Measurements from ENCODE around the gene CDH18.
A peak's percentile ranks its signal among the peaks of the same experiment; 100 is the strongest.

The CDH18 gene

DNA sequence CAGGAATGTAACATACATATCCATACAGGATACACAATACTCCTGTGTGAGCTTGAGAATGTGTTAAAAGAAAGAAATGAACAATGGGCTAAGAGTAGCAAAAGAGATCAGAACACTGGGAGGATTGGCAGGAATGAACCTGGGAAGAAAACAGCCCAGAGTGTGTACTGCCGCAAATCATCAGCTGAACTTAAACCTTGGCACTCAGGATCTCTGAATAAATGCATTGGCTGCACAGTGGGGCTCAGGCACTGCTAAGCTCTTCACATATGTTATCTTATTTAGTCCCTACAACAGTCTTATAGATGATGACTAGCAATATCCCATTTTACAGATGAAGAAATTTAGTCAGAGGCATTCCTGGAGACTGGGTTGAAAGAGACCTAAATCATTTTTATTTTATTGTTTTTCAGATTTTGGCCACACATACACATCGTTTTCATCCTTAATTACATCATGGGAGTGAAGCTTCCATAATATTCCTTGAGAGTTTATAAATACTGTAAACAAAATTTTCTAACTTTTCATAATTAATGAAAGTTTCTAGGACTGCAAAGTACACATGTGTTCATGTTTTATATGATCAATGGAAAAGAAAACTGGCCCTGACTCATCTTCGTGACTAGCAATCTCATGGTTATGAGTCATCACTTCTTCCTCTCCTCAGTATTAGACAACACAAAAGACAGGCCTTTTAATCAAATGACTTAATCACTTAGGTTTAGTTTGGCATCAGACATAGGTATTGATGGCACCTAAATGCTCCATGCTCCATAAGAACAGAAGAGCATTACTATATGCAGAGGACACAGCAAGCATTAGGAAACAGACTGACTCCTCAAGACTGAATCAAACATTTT, 59.2 kb downstream of the CDH18 start:
- DNase-seq = no peak

DNA sequence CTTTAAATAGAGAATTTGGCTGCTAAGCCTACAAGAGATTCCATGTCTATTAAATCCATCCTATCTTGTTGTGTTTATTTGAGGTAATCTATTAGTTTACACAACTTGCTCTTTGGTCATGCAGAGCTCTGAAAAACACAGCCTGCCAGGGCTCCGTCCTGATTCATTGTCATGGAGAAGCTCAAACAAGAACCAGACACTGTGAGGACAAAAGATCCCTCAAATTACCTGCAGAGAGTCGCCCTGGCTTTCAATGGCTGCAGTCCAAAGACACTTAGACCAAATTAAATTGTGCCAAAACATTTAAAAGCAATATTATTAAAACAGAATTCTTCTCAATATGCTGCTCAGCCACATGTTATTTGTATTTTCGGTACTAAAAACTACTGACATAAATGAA, 60.1 kb downstream of the CDH18 start:
- no peak for DNase-seq

DNA sequence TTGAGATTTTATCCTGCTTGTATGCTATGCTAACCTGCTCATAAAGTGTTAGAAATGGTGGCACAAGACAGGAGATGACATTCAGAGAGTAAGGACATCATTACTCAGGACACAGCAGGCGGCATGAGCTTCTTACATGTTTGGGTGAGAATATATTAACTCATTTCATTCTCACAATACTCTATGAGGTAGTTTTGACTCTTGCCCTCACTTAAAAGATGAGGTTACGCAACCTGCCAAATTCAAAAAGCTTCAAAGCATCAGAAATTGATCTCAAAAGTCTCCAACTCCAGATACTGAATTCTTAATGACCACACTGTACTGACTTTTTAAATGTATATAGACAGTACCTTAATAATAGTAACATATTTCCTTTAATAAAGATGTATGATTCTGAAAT, 60.8 kb downstream of the CDH18 start:
- no peak for DNase-seq

DNA sequence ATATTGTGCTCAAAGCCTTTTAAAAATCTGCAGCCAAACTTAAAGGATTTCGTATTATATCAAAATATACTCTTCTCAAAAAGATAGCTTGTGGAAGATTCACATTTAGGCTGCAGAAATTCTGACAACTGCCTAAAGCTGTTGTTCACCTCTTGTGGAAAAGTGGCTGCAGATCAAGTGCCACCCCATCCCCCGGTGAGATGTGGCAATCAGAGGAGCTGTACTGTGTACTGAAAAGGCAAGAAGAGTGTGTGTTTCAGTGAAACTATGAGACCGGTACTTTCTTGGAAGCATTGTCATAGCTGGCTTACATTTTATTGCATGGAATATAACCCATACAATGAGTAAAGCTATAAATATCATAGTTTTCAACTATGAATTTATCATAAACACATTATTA, 64.3 kb downstream of the CDH18 start:
- DNase-seq = no peak

DNA sequence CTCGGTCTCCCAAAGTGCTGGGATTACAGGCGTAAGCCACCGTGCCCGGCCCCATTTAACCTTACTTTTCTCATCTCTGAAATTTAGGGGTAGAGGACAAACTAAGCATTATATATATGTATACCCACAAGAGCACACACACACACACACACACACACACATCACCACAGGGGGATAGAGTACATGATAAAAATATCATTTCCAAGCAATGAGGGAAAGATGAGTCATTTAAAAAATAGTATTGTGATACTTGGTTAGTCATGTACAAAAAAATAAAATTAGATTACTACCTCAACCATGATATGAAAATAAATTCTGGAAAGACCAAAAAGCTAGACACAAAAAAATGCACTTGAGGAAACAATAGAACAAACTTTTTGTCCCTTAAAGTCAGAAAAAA, 67.2 kb downstream of the CDH18 start:
- DNase-seq = no peak

DNA sequence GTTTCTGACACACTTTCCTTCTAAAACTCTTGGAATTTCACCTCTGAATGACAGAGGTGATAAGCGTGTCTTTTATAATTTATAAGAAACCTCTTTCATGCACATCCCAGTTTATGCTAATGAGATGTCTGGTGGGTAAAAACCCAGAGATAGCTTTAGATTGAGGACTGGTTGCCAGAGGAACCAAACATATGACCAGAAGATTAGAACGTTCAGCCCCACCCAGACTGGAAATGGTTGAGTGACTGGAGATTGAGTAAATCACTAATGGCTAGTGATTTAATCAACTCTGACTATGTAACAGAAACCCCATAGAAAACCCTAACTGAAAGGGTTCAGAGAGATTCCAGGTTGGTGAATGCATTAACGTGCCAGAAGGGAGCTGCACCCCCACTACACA, 69.2 kb downstream of the CDH18 start:
- no peak for DNase-seq

DNA sequence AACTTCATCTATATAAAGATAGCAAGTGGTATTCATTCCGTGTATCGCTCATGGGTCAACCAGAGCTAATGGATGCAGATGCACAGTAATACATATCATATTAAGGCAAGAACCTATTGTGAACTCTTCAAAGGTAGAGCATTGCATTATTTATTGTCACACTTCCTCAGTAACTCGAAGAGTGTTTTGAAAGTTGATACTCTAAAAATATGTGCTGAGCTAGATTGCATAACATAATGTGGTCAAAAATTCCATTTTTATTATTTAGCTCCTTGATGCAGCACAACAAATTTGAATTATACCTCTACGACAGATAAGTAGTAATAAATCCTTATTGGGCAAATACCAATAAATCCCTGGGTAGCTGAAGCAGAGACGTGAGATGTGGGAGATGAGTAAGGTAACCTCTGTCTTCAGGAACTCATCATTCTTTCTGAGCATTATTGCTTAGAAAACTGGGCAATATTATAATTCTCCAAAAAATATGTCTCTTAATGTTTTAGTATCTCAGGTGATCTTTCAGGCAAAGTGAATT, 70.3 kb downstream of the CDH18 start:
- DNase-seq = no peak

DNA sequence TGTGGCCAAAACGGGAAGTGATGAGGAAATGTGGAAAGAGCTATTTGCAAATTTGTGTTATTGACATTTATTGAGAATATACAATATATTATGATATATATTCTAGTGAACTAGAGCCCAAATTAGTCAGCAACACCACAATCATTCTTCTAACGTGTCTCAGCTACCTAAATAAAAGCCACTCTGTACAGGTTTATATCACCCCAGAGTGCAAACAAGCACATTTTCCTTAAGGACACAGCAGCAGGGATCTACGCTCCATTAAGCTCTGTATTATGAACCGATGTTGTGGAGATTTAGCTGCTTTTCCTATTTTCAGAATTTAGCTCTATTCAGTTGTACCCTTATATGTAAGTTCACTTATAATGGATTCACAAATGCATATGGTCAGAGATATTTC, 77.9 kb downstream of the CDH18 start:
- DNase-seq = no peak

DNA sequence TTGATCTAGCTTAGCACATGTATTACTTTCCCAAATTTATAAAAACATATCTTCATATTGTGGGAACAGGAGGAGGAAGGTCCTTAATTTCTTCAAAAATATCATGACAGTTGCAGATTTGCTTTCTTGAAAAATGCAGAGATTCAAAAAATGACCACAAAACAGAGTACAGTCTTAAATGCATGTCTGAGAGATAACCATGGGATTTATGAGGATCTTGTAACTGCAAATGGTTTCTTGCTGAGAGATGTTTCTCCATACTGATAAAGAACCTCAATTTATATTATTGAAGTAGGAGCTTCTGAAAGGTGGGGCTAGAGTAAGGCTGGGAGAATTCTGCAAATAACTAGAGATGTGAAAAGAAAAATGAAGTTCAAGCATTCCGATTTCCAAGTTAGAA, 83.2 kb downstream of the CDH18 start:
- DNase-seq = no peak

DNA sequence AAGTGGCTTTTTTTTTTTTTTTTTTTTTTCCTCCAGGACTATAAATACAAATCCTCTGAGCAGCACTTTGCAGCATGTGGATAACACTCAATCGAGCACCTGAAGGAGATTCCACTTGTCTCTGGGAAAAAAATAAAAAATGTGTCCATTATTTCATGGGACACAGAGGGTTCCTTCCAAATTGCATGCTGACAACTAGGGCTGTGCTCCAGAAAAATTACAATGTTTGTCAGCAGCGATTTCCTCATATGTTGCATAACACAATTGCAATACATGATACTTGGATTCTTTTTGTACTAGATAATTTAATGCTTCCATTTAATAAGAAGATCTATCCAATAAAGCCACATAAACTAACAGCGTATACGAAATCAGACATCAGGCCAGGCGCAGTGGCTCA, 84.4 kb downstream of the CDH18 start:
- no peak for DNase-seq

DNA sequence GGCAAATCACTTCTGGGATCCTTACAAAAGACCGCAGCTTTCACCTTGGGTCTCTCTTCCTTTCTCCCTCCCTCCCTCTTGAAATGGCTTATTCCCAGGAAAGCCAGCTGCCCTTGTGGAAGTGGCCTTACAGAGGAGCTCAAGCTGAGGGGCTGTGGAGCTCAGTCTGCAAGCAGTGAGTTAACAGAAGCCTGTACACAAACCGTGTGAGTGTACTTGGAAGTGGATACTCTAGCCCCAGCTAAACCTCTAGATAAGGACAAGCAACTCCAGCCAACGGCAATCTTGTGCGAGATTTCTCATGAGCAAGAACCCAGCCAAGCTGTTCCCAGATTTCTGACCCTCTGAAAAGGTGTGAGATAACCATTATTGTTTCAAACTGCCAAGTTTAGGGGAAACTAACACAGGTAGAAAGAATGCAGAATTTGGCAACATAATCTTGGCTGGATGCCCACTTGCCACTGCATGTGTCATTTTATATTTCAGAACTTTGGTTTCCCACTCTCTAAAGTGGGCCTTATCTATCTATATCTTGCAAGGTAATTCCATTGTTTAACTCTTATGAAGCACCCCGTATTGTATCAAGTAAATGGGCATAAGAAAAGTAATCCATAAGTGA, 85.6 kb downstream of the CDH18 start:
- no peak for DNase-seq

DNA sequence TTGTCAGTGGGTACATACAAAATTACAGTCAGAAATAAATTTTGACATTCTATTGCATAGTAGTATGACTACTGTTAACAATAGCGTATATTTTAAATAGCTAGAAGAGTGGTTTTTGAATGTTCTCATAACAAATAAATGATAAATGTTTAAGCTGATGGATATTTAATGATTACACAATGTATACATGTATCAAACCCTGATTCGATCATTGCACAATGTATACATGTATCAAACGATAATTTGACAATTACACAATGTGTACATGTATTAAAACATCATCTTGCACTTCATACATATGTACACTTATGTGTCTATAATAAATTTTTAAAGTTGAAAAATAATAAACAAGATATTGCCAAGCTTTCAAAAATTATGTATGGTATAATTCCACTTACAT, 87.7 kb downstream of the CDH18 start:
- DNase-seq = no peak

DNA sequence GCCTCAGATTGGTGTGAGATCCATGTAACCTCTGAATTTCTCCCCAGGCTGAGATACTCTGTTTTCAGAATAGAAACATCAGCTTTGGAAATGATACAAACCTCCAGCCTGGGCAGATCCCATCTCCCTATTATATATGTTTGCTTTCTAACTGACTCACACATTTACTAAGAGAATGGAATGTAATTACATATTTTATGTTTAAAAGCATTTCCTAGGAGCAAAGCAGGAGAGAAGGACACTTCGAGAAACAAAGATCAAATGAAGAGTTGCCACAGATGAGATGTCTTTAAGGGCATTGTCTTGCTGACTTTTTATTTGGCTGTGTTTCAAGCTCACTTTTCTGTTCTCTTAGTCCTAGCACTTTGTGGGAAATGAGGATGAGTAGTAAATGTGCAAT, 96.3 kb downstream of the CDH18 start:
- DNase-seq = no peak

DNA sequence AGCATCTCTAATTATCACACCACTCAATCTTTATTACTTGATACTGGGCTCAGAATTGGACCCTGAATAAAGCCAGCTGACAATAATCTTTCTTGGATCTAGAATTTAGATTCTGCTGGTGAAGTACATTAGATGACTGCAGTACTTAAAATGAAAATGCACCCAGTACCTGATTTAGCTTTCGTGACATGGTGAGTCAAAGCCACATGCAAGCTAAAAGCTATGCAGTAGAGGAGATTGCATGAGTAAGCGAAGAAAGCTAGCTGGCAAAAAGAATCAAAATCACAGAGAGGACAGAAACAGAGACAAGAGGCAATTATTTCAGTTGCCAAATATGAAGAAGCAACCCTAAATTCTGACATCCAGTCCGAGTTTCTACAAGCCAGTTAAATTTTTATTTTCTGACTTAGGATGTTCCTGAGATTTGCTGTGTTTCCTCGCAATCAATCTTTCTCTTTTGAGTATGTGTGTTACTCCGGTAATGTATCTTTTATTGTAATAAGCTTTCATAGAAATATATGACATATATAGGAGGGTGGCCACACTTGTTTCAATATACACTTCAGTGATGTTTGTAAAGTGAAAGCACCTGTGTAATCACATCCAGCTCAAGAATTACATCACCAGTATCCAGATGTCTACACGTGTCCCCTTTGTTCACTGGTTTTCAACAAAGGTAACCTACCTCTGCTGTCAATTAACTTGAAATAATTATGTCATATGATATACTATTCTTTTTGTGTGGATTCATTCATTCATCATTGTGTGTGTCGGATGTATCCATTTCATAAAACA, 101.7 kb downstream of the CDH18 start:
- DNase-seq = no peak

DNA sequence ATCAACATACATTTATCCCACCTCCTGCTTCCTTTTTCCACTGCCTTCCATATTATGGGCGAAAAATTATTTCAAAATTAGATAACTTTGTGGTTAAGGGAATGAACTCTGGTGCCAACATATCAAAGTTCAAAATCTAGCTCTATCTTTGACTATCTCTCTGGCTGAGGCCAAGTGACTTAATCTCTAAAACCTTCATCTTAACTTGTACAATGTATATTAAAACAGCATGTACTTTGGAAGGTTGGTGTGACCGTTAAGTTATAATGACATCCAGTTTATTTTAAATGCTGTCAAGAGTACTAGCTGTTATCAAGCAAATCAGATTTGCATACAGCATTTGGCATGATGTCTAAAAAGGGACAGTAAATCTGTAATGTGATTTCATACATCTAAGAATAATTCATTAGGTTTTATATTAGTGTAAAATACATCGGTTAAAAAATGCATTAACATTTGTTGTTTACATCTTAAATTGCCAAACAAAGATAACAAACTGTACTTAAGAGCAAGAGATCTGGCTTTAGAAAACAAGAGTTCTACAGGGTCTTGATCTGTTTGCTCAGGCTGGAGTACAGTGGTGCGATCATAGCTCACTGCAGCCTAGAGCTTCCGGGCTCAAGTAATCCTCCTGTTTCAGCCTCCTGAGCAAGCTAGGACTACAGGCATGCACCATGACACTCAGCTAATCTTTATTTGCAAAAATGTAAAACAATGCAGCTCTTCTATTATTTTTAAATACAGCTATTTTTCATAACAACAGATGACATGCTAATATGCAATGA, 102.8 kb downstream of the CDH18 start:
- DNase-seq = no peak

DNA sequence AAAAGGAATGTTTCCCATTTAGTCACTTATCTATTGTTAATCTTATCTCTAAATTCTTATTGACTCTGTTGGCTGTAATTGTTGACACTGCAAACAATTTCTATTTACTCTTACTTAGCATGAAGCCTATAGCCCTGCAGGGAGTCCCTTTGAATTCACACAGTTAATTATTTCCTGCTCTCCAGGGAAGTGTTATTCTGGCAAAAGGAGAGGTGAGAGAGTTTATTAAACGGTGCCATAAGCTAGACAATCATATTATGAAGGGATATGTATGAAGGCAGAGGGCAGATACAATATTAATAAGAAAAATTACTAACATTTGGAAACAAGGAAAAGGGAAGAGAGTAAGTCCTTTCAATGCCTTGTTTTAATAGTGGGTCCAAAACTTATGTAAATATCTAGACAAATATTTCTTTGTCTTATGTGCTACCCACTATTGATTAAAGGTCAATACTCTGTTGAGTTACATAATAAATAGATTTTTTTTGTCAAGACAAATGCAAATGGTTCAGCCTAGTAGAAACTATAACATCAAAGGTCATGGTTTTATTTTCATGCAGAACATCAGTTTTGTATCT, 107.1 kb downstream of the CDH18 start:
- peak; percentile 7 to 10 for DNase-seq

DNA sequence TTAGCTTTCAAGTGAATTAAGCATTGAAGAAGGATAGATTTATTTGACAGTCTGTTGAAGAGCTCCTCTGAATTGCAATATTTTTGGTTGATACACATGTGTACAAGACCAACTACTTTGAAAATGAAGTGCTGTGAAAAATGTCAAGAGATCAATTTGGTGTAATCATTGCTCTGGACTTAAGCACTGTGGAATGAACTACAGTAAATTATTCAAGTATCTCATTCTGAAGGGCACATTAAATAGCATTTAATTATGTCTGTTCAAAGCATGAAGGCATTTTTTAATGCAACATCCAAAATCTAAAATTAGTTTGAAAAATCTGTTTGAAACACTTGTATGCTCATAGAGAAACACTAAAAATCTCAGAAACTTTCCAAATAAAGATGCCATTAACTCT, 107.5 kb downstream of the CDH18 start:
- DNase-seq = no peak

DNA sequence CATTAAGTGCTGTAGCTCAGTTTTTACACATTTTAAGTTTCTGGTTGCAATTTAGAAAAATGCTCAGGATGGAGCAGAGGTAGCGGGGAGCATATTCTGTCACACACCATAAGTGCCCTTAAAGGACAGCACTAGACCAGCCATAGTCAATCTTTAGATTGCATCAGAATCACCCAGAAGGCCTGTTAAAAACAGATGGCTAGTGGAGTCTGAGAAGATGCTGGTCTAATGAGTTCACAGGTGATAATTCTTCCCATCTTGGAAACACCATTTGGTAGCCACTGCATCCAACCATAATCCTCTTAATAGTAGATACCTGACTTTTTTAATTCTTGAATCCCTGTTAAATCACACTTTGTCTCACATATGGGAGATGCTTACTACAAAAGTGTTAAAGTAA, 113.2 kb downstream of the CDH18 start:
- DNase-seq = no peak

DNA sequence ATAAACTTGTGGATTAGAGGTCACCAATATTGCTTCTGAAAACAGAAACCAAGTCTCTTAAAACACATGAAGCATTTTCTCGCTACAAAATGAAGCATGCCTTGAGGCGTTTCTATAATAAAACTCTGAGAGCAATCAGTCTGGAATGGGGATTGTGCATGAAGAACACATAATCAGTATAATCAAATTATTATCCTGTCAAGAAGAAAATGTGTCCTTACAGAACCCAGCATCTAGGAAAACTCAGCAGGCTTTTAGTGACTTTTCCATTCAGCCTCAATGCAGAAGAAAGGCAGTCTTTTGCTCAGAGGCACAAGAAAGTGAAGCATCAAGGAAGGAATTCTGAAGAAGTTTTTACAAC, 121.9 kb downstream of the CDH18 start:
- DNase-seq = no peak

DNA sequence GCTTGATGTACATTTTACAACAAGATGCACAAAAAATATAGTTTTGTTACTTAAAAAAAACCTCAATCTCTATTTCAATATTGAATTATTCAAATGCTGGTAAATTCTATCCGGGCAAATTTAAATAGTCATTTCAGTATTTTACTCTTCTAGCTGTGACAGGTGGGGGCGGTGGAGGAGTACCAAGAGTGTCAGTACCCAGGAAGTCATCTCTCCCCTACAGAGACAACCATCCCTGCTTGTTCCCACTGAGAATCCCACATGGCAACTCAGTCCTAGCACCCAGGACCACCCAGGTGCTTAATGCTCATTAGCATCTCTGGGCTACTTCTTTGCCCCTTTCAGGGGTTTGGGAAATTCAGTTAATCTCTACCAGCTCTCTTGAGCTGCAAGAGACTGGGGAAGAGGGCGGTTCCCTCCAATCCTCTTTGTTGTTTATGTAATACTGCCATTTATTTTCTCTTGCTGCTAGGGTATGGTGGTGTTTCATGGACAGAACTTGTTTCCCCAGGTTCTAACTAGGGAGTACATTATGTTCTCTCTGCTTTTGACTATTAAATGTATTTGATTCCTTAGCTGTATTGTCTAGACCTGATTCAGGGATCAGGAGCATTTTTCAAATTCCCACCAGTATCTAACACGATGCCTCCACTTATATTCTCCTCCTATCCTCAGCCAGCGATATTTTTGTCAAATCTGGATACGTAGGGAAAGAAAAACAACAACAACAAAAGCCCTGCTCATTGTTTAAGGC, 122.5 kb downstream of the CDH18 start:
- no peak for DNase-seq

DNA sequence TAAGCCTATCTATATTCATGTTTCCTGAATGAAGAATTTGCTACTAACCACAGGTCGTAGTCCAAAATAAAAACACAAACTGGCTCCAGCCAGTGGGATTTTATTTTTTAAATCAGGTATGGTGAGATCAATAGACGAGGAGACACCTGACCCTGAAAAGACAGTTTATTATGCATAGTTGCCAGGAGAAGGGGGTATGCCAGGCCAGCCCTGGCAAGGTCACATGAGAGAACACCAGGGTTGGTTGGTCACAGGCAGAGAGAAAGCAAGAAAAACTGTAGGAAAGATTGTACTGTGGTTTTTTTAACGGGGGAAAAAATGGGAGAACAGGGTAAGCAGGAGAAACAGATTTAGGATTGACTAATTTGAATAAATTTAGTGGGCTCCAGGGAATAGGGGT, 125.3 kb downstream of the CDH18 start:
- no peak for DNase-seq

DNA sequence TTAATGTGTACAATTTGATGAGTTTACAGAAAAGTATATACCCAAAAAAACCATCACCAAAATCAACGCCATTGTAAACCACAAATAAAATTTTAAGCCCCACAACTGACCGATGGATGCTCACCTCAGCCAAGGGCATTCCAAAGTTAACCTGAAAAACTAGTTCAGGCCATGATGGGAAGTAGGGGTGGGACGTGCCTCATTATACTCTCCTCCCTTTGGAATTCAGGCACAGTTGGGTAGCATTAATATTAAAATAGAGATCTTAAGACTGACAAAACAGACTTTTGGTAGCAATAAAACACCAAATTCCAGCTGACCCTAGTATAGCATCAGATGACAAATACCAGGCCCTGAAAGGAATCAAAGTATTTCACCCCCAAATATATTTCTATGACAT, 129.0 kb downstream of the CDH18 start:
- DNase-seq = no peak

Data from NCI-H526 (cell line).